PC-9 (cell line): ENCODE results near the gene CDK5RAP3. TPM values are rescaled to one million over a fixed set of nuclear protein-coding genes. Genes with fewer than 3 reads are reported as not detected.

Source experiments
- BruUV-seq: library from RNA; stranded (reverse); fragments of 400-500 nt; replicated peaks from 2 replicates; lab custom pipeline; 2021; lab: Mats Ljungman, UMichigan
- CTCF ChIA-PET: fragments of 300-600 bp; sonication (Branson Sonifier 250); formaldehyde crosslinking; loops from one replicate; lab custom pipeline; 2022; ENCODE audit warnings: antibody characterized with exemption; lab: Charles Lee
- POLR2A ChIA-PET: fragments of 300-600 bp; sonication (Branson Sonifier 250); formaldehyde crosslinking; loops from one replicate; lab custom pipeline; 2022; ENCODE audit warnings: antibody characterized with exemption; ENCODE audit not compliant: unreplicated experiment; lab: Charles Lee
- DNase-seq, 2 experiments: peaks; one replicate each; pipeline versions ENCODE4 v3.0.0 to v3.0.0-alpha.2; 2015 to 2022; ENCODE audit warnings: mixed read lengths in 1 of 2
- H2AFZ ChIP-seq: fragments of 200-600 bp; sonication (generic); 2 replicates; pipeline ENCODE4 v1.8.1; 2017; ENCODE audit warnings: antibody characterized with exemption
- H3F3A ChIP-seq: fragments of 200-600 bp; sonication (generic); 2 replicates; pipeline ENCODE4 v1.8.1; 2017; ENCODE audit warnings: antibody characterized with exemption, mild to moderate bottlenecking, low read depth; ENCODE audit not compliant: insufficient read depth
- H3K27ac ChIP-seq: fragments of 200-600 bp; sonication (generic); 2 replicates; pipeline ENCODE4 v1.6.1; 2016; ENCODE audit warnings: mixed run types
- H3K27me3 ChIP-seq: fragments of 200-600 bp; sonication (generic); 2 replicates; pipeline ENCODE4 v1.6.1; 2016; ENCODE audit warnings: low read depth, mixed run types; ENCODE audit not compliant: insufficient read depth
- H3K36me3 ChIP-seq: fragments of 200-600 bp; sonication (generic); 2 replicates; pipeline ENCODE4 v1.6.1; 2016; ENCODE audit warnings: low read depth, mixed run types
- H3K4me1 ChIP-seq: fragments of 200-600 bp; sonication (generic); replicated peaks from 2 replicates; pipeline ENCODE4 v1.6.1; 2016; ENCODE audit warnings: mixed run types; ENCODE audit not compliant: insufficient read depth
- H3K4me2 ChIP-seq: fragments of 200-600 bp; sonication (generic); 2 replicates; pipeline ENCODE4 v1.6.1; 2017; ENCODE audit warnings: mixed run types
- H3K4me3 ChIP-seq: fragments of 200-600 bp; sonication (generic); 2 replicates; pipeline ENCODE4 v1.6.1; 2016; ENCODE audit warnings: mixed run types
- H3K79me2 ChIP-seq: fragments of 200-600 bp; sonication (generic); 2 replicates; pipeline ENCODE4 v1.6.1; 2017; ENCODE audit warnings: low read depth, mixed run types
- H3K9me2 ChIP-seq: fragments of 200-600 bp; sonication (generic); 2 replicates; pipeline ENCODE4 v1.8.1; 2017; ENCODE audit warnings: mild to moderate bottlenecking; ENCODE audit not compliant: insufficient read depth
- H3K9me3 ChIP-seq: fragments of 200-600 bp; sonication (generic); 2 replicates; pipeline ENCODE4 v1.8.1; 2016; ENCODE audit warnings: low read depth; ENCODE audit not compliant: insufficient read depth
- H4K20me1 ChIP-seq: fragments of 200-600 bp; sonication (generic); 2 replicates; pipeline ENCODE4 v1.8.1; 2017; ENCODE audit not compliant: insufficient read depth
- EZH2 ChIP-seq: fragments of 200-600 bp; sonication (generic); IDR thresholded peaks from 2 replicates; pipeline ENCODE4 v1.8.0; 2017; ENCODE audit warnings: antibody characterized with exemption, low read depth
- intact Hi-C: fragments of 100-400 bp; cut with micrococcal nuclease; formaldehyde crosslinking; loops from one replicate; pipeline ENCODE4 v1.10.0; 2022; ENCODE audit not compliant: unreplicated experiment
- total RNA-seq: library from RNA; stranded (reverse); gene quantifications from 2 replicates; pipeline ENCODE4 v1.2.3, GENCODE V29; 2021
- TF ChIP-seq, protein P1 (sequence below): fragments of 200-600 bp; sonication (generic); conservative IDR thresholded peaks from 2 replicates; pipeline ENCODE4 v1.6.1; 2017; ENCODE audit warnings: mixed run types, antibody characterized with exemption, mild to moderate bottlenecking, moderate library complexity

CDK5RAP3 gene
- total RNA-seq, 1 experiment from 2014 or later, result 147 TPM

- no TSS peak for BruUV-seq
- CTCF ChIA-PET, result no interaction called here
Measured at GRCh38 chr17:47989700-47990099, 18.8 kb downstream of the CDK5RAP3 start.

GRCh38 chr17:47990962-47991731 lies 20.2 kb downstream of the CDK5RAP3 start:
- Histone ChIP-seq H3K9me2 (no peaks in the 10 kb centered on the region), H2AFZ (no peak overlapping the region), H4K20me1 (no peaks in the 10 kb centered on the region), H3K27me3 (no peaks in the 10 kb centered on the region), H3K4me1 (no peaks in the 10 kb centered on the region), H3K4me2 (no peak overlapping the region), H3F3A (peaks cover 10% of the 10 kb centered on the region; the same call in 1 of the 2 replicates), H3K4me3 (no peak overlapping the region), H3K79me2 (no peaks in the 10 kb centered on the region), H3K9me3 (no peaks in the 10 kb centered on the region), H3K36me3 (no peaks in the 10 kb centered on the region), H3K27ac (no peak overlapping the region)
- no TSS peak for BruUV-seq
- TF ChIP-seq EZH2, result no peak
- TF ChIP-seq, protein P1, sequence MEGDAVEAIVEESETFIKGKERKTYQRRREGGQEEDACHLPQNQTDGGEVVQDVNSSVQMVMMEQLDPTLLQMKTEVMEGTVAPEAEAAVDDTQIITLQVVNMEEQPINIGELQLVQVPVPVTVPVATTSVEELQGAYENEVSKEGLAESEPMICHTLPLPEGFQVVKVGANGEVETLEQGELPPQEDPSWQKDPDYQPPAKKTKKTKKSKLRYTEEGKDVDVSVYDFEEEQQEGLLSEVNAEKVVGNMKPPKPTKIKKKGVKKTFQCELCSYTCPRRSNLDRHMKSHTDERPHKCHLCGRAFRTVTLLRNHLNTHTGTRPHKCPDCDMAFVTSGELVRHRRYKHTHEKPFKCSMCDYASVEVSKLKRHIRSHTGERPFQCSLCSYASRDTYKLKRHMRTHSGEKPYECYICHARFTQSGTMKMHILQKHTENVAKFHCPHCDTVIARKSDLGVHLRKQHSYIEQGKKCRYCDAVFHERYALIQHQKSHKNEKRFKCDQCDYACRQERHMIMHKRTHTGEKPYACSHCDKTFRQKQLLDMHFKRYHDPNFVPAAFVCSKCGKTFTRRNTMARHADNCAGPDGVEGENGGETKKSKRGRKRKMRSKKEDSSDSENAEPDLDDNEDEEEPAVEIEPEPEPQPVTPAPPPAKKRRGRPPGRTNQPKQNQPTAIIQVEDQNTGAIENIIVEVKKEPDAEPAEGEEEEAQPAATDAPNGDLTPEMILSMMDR, result no peak
- DNase-seq, result no peak
- ChIA-PET POLR2A (no interaction called here), CTCF (no interaction called here)
- intact Hi-C loops, result no loop called here

More at GRCh38 chr17:47989700-47990099, 18.8 kb downstream of the CDK5RAP3 start:
- Histone ChIP-seq H3K36me3 (no peaks in the 10 kb centered on the region), H4K20me1 (no peaks in the 10 kb centered on the region), H3K27ac (no peak overlapping the region), H3K4me1 (no peaks in the 10 kb centered on the region), H3K4me2 (no peak overlapping the region), H3F3A (peaks cover 10% of the 10 kb centered on the region; the same call in 1 of the 2 replicates), H3K9me2 (no peaks in the 10 kb centered on the region), H2AFZ (no peak overlapping the region), H3K9me3 (no peaks in the 10 kb centered on the region), H3K4me3 (no peak overlapping the region), H3K79me2 (no peaks in the 10 kb centered on the region), H3K27me3 (no peaks in the 10 kb centered on the region)
- intact Hi-C loops, result no loop called here
- TF ChIP-seq EZH2, result no peak
- TF ChIP-seq, protein P1, result no peak
- POLR2A ChIA-PET, result no interaction called here
- DNase-seq, result no peak

DNA sequence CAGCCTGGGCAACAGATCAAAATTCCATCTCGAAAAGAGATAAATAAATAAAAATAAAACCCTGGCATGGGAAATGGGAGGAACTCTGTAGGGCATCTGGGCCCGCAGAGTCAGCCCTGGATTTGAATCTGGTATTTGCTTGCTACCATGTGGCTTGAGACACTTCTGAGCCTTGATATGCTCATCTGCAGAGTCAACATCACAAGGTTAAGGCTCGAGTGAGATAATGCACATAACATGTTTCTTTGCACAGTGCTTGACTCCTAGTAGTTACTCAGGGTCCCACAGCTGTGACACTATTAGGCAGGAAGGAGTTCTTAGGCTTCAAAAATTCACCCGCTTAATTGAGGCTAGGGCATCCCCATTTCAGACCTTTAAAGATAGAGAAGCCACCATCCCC lies 21.3 kb downstream of the CDK5RAP3 start:
- H3K4me1 ChIP-seq, result no peaks in the 10 kb centered on the region
- no peak overlapping the region for H3K4me2 ChIP-seq
- no peak overlapping the region for H2AFZ ChIP-seq
- H3K79me2 ChIP-seq, result no peaks in the 10 kb centered on the region
- no peak for DNase-seq
- ChIA-PET CTCF (no interaction called here), POLR2A (no interaction called here)
- no peaks in the 10 kb centered on the region for H4K20me1 ChIP-seq
- no peak overlapping the region for H3K27ac ChIP-seq
- no peaks in the 10 kb centered on the region for H3K27me3 ChIP-seq
- peaks cover 8% of the 10 kb centered on the region; the same call in 1 of the 2 replicates for H3F3A ChIP-seq
- H3K9me3 ChIP-seq, result no peaks in the 10 kb centered on the region
- intact Hi-C loops, result no loop called here
- TF ChIP-seq EZH2, result no peak
- TF ChIP-seq, protein P1, result no peak
- H3K4me3 ChIP-seq, result no peak overlapping the region
- no peaks in the 10 kb centered on the region for H3K36me3 ChIP-seq
- no TSS peak for BruUV-seq
- no peaks in the 10 kb centered on the region for H3K9me2 ChIP-seq
